MM.1S (cell line): ENCODE results near the gene CARMIL1.

Experiments used
- DNase-seq: peaks from one replicate; pipeline ENCODE4 v3.0.0-alpha.2; 2015
- H2AFZ ChIP-seq: fragments of 300-600 bp; sonication (generic); 2 replicates; pipeline ENCODE4 v1.6.0; 2016; ENCODE audit warnings: antibody characterized with exemption, low read length
- H3F3A ChIP-seq: fragments of 300-600 bp; sonication (generic); 2 replicates; pipeline ENCODE4 v1.6.1; 2016; ENCODE audit warnings: mild to moderate bottlenecking, antibody characterized with exemption, low read length, moderate library complexity, mixed read lengths; ENCODE audit not compliant: insufficient read depth
- H3K27ac ChIP-seq: fragments of 300-600 bp; sonication (generic); 2 replicates; pipeline ENCODE4 v1.5.1; 2016; ENCODE audit warnings: mild to moderate bottlenecking, low read length
- H3K27me3 ChIP-seq: fragments of 300-600 bp; sonication (generic); replicated peaks from 2 replicates; pipeline ENCODE4 v1.6.0; 2016; ENCODE audit warnings: low read length; ENCODE audit not compliant: insufficient read depth
- H3K36me3 ChIP-seq: fragments of 300-600 bp; sonication (generic); replicated peaks from 2 replicates; pipeline ENCODE4 v1.6.1; 2016; ENCODE audit warnings: mild to moderate bottlenecking, low read length, mixed read lengths; ENCODE audit not compliant: insufficient read depth
- H3K4me1 ChIP-seq: fragments of 300-600 bp; sonication (generic); 2 replicates; pipeline ENCODE4 v1.6.1; 2016; ENCODE audit warnings: low read length, mixed read lengths
- H3K4me2 ChIP-seq: fragments of 300-600 bp; sonication (generic); 2 replicates; pipeline ENCODE4 v1.6.0; 2016; ENCODE audit warnings: low read depth, low read length
- H3K4me3 ChIP-seq: fragments of 300-600 bp; sonication (generic); 2 replicates; pipeline ENCODE4 v1.5.1; 2016; ENCODE audit warnings: low read length, mixed read lengths
- H3K79me2 ChIP-seq: fragments of 300-600 bp; sonication (generic); 2 replicates; pipeline ENCODE4 v1.6.1; 2016; ENCODE audit warnings: mixed run types, low read length, mixed read lengths
- H3K9ac ChIP-seq: fragments of 300-600 bp; sonication (generic); 2 replicates; pipeline ENCODE4 v1.6.1; 2016; ENCODE audit warnings: low read length, mixed read lengths
- H3K9me2 ChIP-seq: fragments of 300-600 bp; sonication (generic); replicated peaks from 2 replicates; pipeline ENCODE4 v1.6.1; 2016; ENCODE audit warnings: mild to moderate bottlenecking, low read length, mixed read lengths; ENCODE audit not compliant: insufficient read depth
- H3K9me3 ChIP-seq: fragments of 300-600 bp; sonication (generic); replicated peaks from 2 replicates; pipeline ENCODE4 v1.6.1; 2016; ENCODE audit warnings: mild to moderate bottlenecking, low read length, mixed read lengths; ENCODE audit not compliant: insufficient read depth
- H4K20me1 ChIP-seq: fragments of 300-600 bp; sonication (generic); 2 replicates; pipeline ENCODE4 v1.6.1; 2016; ENCODE audit warnings: mild to moderate bottlenecking, low read length, moderate library complexity, mixed read lengths; ENCODE audit not compliant: insufficient read depth
- CTCF ChIP-seq: fragments of 300-600 bp; sonication (generic); IDR thresholded peaks from 2 replicates; pipeline ENCODE4 v1.5.1; 2016; ENCODE audit warnings: antibody characterized with exemption, low read length, mixed read lengths
- EZH2 ChIP-seq: fragments of 300-600 bp; sonication (generic); optimal IDR thresholded peaks from 2 replicates; pipeline ENCODE3; 2017; ENCODE audit warnings: low read depth, mild to moderate bottlenecking, antibody characterized with exemption, low read length, mixed read lengths
- EZH2phosphoT487 ChIP-seq: fragments of 300-600 bp; sonication (generic); IDR thresholded peaks from 2 replicates; pipeline ENCODE4 v1.6.1; 2018; ENCODE audit warnings: antibody characterized with exemption, low read length

CARMIL1 gene

GRCh38 chr6:25541228-25541627 lies 262.1 kb downstream of the CARMIL1 start:
- Histone ChIP-seq H4K20me1 (no peaks in the 10 kb centered on the region), H3K36me3 (no peaks in the 10 kb centered on the region; the same call in 1 of the 2 replicates), H3K79me2 (no peaks in the 10 kb centered on the region), H3K4me2 (no peak overlapping the region), H3K27ac (no peak overlapping the region), H3F3A (no peaks in the 10 kb centered on the region), H3K9me3 (no peaks in the 10 kb centered on the region), H2AFZ (no peak overlapping the region), H3K4me3 (no peak overlapping the region), H3K9ac (no peak overlapping the region), H3K4me1 (no peaks in the 10 kb centered on the region), H3K27me3 (no peaks in the 10 kb centered on the region), H3K9me2 (no peaks in the 10 kb centered on the region)
- no peak for DNase-seq
- TF ChIP-seq CTCF (no peak), EZH2phosphoT487 (no peak), EZH2 (no peak)

- no peaks in the 10 kb centered on the region for H3K9me2 ChIP-seq
- no peak overlapping the region for H3K9ac ChIP-seq
- H4K20me1 ChIP-seq, result no peaks in the 10 kb centered on the region
- no peaks in the 10 kb centered on the region for H3K36me3 ChIP-seq
- H3K79me2 ChIP-seq, result no peaks in the 10 kb centered on the region
- no peak overlapping the region for H3K27ac ChIP-seq
- no peaks in the 10 kb centered on the region for H3K9me3 ChIP-seq
- TF ChIP-seq EZH2, result no peak
- no peak for TF ChIP-seq EZH2phosphoT487
- no peak for TF ChIP-seq CTCF
- H3K4me2 ChIP-seq, result no peak overlapping the region
- no peaks in the 10 kb centered on the region for H3F3A ChIP-seq
- no peaks in the 10 kb centered on the region for H3K27me3 ChIP-seq
- DNase-seq, result no peak
- H3K4me3 ChIP-seq, result no peak overlapping the region
- no peak overlapping the region for H2AFZ ChIP-seq
- H3K4me1 ChIP-seq, result no peaks in the 10 kb centered on the region
These were observed 264.1 kb downstream of the CARMIL1 start for GRCh38 chr6:25542984-25543910.

GRCh38 chr6:25544833-25545232 lies 265.7 kb downstream of the CARMIL1 start:
- Histone ChIP-seq H3K27me3 (no peaks in the 10 kb centered on the region), H3K27ac (no peak overlapping the region), H3K79me2 (no peaks in the 10 kb centered on the region), H2AFZ (no peak overlapping the region), H3K4me1 (no peaks in the 10 kb centered on the region), H3F3A (no peaks in the 10 kb centered on the region), H3K9me3 (no peaks in the 10 kb centered on the region), H3K9ac (no peak overlapping the region), H4K20me1 (no peaks in the 10 kb centered on the region), H3K9me2 (no peaks in the 10 kb centered on the region), H3K4me2 (no peak overlapping the region), H3K36me3 (no peaks in the 10 kb centered on the region), H3K4me3 (no peak overlapping the region)
- TF ChIP-seq CTCF (no peak), EZH2 (no peak), EZH2phosphoT487 (no peak)
- DNase-seq, result no peak
